GM12873 (cell line): Measurements from ENCODE around the gene AAMP.

ENCODE experiments used
- CTCF ChIP-seq: IDR thresholded peaks from 2 replicates; pipeline ENCODE4 v1.5.1; 2012; ENCODE audit warnings: low read depth, mild to moderate bottlenecking, moderate library complexity, low read length, control low read depth; ENCODE audit not compliant: insufficient read depth; ENCODE audit errors: missing control alignments

The AAMP gene

GRCh38 chr2:218282173-218282991 is 12.4 kb upstream of the AAMP start:
- no peak for TF ChIP-seq CTCF

GRCh38 chr2:218281449-218281848 is 11.5 kb upstream of the AAMP start:
- TF ChIP-seq CTCF = no peak

GRCh38 chr2:218280260-218280870 is 10.4 kb upstream of the AAMP start:
- no peak for TF ChIP-seq CTCF

GRCh38 chr2:218278531-218279360 is 8.8 kb upstream of the AAMP start:
- no peak for TF ChIP-seq CTCF

- TF ChIP-seq CTCF = no peak
Observed at GRCh38 chr2:218277921-218278320, 8.0 kb upstream of the AAMP start.

- TF ChIP-seq CTCF = no peak
Observed at GRCh38 chr2:218276986-218277755, 7.2 kb upstream of the AAMP start.
